SK-N-SH (cell line): ENCODE measurements around the gene MAN2A1. TPM values are rescaled to one million over a fixed set of nuclear protein-coding genes. Genes with fewer than 3 reads are reported as not detected.

Experiments
- CTCF ChIA-PET: fragments of 300-600, 350-600 bp; formaldehyde crosslinking; extraction: SDS; loops from one replicate; lab custom pipeline; 2021; lab: Yijun Ruan, JAX
- POLR2A ChIA-PET: fragments of 350-600 bp; sonication (Branson Sonifier 250); formaldehyde crosslinking; extraction: SDS; loops from one replicate; lab custom pipeline; 2020; ENCODE audit warnings: antibody characterized with exemption, inconsistent platforms; lab: Yijun Ruan, JAX
- DNase-seq: peaks from one replicate; pipeline ENCODE4 v3.0.0; 2012
- H2AFZ ChIP-seq: fragments of 200-600 bp; sonication (generic); 2 replicates; pipeline ENCODE4 v1.8.1; 2016; ENCODE audit warnings: antibody characterized with exemption, mild to moderate bottlenecking, low read depth
- H3F3A ChIP-seq: fragments of 200-600 bp; sonication (generic); replicated peaks from 2 replicates; pipeline ENCODE3; 2016; ENCODE audit warnings: antibody characterized with exemption, mild to moderate bottlenecking; ENCODE audit not compliant: insufficient read depth
- H3K27ac ChIP-seq, 2 experiments: fragments of 200-500 bp in 1 of 2; fragments of 200-600 bp in 1 of 2; sonication (Bioruptor generic) in 1 of 2; sonication (generic), shearing (Covaris generic) in 1 of 2; 2 replicates each; pipeline versions ENCODE4 v1.5.1 to v1.6.1; 2014 to 2016; ENCODE audit warnings: low read depth in 2 of 2, inconsistent platforms in 1 of 2, low read length in 1 of 2, mild to moderate bottlenecking in 1 of 2, mixed read lengths in 1 of 2
- H3K27me3 ChIP-seq: fragments of 200-600 bp; sonication (generic), shearing (Covaris generic); 2 replicates; pipeline ENCODE4 v1.6.1; 2016; ENCODE audit warnings: mixed run types; ENCODE audit not compliant: insufficient read depth
- H3K36me3 ChIP-seq, 2 experiments: fragments of 200-500 bp in 1 of 2; fragments of 200-600 bp in 1 of 2; sonication (Bioruptor generic) in 1 of 2; sonication (generic) in 1 of 2; replicated peaks in 1 of 2; 2 replicates each; pipeline versions ENCODE3 to v1.5.1; 2014 to 2016; ENCODE audit warnings: low read length in 1 of 2, mild to moderate bottlenecking in 1 of 2; ENCODE audit not compliant: insufficient read depth in 2 of 2, control insufficient read depth in 1 of 2
- H3K4me1 ChIP-seq, 2 experiments: fragments of 200-500 bp in 1 of 2; fragments of 200-600 bp in 1 of 2; sonication (Bioruptor generic) in 1 of 2; sonication (generic), shearing (Covaris generic) in 1 of 2; 2 replicates each; pipeline versions ENCODE4 v1.5.1 to v1.6.1; 2014 to 2016; ENCODE audit warnings: low read depth in 1 of 2, low read length in 1 of 2, mixed run types in 1 of 2; ENCODE audit not compliant: insufficient read depth in 2 of 2, control insufficient read depth in 1 of 2
- H3K4me2 ChIP-seq: fragments of 200-600 bp; sonication (generic), shearing (Covaris generic); 2 replicates; pipeline ENCODE4 v1.6.1; 2017; ENCODE audit warnings: mixed run types
- H3K4me3 ChIP-seq, 2 experiments: fragments of 200-500 bp in 1 of 2; fragments of 200-600 bp in 1 of 2; sonication (Bioruptor generic) in 1 of 2; sonication (generic), shearing (Covaris generic) in 1 of 2; 2 replicates each; pipeline versions ENCODE4 v1.5.1 to v1.8.1; 2014 to 2016; ENCODE audit warnings: low read depth in 2 of 2, inconsistent platforms in 1 of 2, low read length in 1 of 2, mild to moderate bottlenecking in 1 of 2, mixed read lengths in 1 of 2, moderate library complexity in 1 of 2
- H3K79me2 ChIP-seq: fragments of 200-600 bp; sonication (generic); 2 replicates; pipeline ENCODE4 v1.8.1; 2017; ENCODE audit warnings: mild to moderate bottlenecking; ENCODE audit not compliant: insufficient read depth
- H3K9ac ChIP-seq: fragments of 200-600 bp; sonication (generic); 2 replicates; pipeline ENCODE4 v1.6.1; 2017; ENCODE audit warnings: mixed run types
- H3K9me2 ChIP-seq: fragments of 200-600 bp; sonication (generic); 2 replicates; pipeline ENCODE4 v1.6.1; 2017; ENCODE audit warnings: mixed run types
- H3K9me3 ChIP-seq: fragments of 200-600 bp; sonication (generic); 2 replicates; pipeline ENCODE4 v1.6.1; 2017; ENCODE audit warnings: mixed run types, mild to moderate bottlenecking, moderate library complexity
- H4K20me1 ChIP-seq: fragments of 200-600 bp; sonication (generic); 2 replicates; pipeline ENCODE4 v1.6.1; 2017; ENCODE audit warnings: mild to moderate bottlenecking, mixed run types; ENCODE audit not compliant: insufficient read depth
- ELF1 ChIP-seq: IDR thresholded peaks from 2 replicates; pipeline ENCODE4 v1.4.0; 2012
- FOXJ3 ChIP-seq: sonication (generic); formaldehyde crosslinking; IDR thresholded peaks from 2 replicates; pipeline ENCODE4 v1.5.1; 2020; ENCODE audit warnings: mild to moderate bottlenecking, missing genetic modification reagents
- GABPA ChIP-seq: IDR thresholded peaks from 2 replicates; pipeline ENCODE4 v1.4.0; 2012; ENCODE audit warnings: low read depth, mild to moderate bottlenecking
- MAX ChIP-seq: IDR thresholded peaks from 2 replicates; pipeline ENCODE4 v1.4.0; 2012; ENCODE audit warnings: low read depth
- RCOR1 ChIP-seq: fragments of 150-350 bp; IDR thresholded peaks from 2 replicates; pipeline ENCODE4 v1.6.1; 2017; ENCODE audit warnings: antibody characterized with exemption, low read length
- RFX5 ChIP-seq: IDR thresholded peaks from 2 replicates; pipeline ENCODE4 v1.6.1; 2012; ENCODE audit warnings: mild to moderate bottlenecking, improper control_type of control experiment, low read length
- SIN3A ChIP-seq: IDR thresholded peaks from 2 replicates; pipeline ENCODE4 v1.6.1; 2012; ENCODE audit warnings: low read depth, mild to moderate bottlenecking, low read length, moderate library complexity, borderline replicate concordance
- SMC3 ChIP-seq: IDR thresholded peaks from 2 replicates; pipeline ENCODE4 v1.6.1; 2012; ENCODE audit warnings: low read depth, low read length, improper control_type of control experiment
- TEAD4 ChIP-seq: IDR thresholded peaks from 2 replicates; pipeline ENCODE4 v1.4.0; 2012; ENCODE audit warnings: mild to moderate bottlenecking, borderline replicate concordance; ENCODE audit not compliant: insufficient read depth
- WGBS: methylation state at CpG from one replicate; pipeline ENCODE4 v1.1.6; 2017; ENCODE audit warnings: low lambda C conversion rate; 5-methylcytosine and 5-hydroxymethylcytosine counted together
- polyA plus RNA-seq, 3 experiments: library from polyadenylated mRNA; depleted of rRNA; stranded (reverse); fragments of >200 nt; gene quantifications; 2 replicates each; pipeline ENCODE4 v1.2.3, GENCODE V29; 2012
- TF ChIP-seq, protein P1 (sequence below): IDR thresholded peaks from 2 replicates; pipeline ENCODE4 v1.4.0; 2012; ENCODE audit warnings: low read depth, borderline replicate concordance
- TF ChIP-seq, protein P2 (sequence below): IDR thresholded peaks from 2 replicates; pipeline ENCODE4 v1.6.1; 2012; ENCODE audit warnings: mild to moderate bottlenecking, low read depth, low read length, moderate library complexity
- TF ChIP-seq, protein P3 (sequence below): fragments of 150-350 bp; IDR thresholded peaks from 2 replicates; pipeline ENCODE4 v1.6.1; 2016; ENCODE audit warnings: mild to moderate bottlenecking, low read depth, low read length

MAN2A1 gene
- polyA plus RNA-seq, 1 of the 3 experiments (the other 2 are of a cell fraction): 19.7 TPM

- POLR2A ChIA-PET: no interaction called here
- TF ChIP-seq, protein P1, sequence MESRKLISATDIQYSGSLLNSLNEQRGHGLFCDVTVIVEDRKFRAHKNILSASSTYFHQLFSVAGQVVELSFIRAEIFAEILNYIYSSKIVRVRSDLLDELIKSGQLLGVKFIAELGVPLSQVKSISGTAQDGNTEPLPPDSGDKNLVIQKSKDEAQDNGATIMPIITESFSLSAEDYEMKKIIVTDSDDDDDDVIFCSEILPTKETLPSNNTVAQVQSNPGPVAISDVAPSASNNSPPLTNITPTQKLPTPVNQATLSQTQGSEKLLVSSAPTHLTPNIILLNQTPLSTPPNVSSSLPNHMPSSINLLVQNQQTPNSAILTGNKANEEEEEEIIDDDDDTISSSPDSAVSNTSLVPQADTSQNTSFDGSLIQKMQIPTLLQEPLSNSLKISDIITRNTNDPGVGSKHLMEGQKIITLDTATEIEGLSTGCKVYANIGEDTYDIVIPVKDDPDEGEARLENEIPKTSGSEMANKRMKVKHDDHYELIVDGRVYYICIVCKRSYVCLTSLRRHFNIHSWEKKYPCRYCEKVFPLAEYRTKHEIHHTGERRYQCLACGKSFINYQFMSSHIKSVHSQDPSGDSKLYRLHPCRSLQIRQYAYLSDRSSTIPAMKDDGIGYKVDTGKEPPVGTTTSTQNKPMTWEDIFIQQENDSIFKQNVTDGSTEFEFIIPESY: no peak
- TF ChIP-seq, protein P2, sequence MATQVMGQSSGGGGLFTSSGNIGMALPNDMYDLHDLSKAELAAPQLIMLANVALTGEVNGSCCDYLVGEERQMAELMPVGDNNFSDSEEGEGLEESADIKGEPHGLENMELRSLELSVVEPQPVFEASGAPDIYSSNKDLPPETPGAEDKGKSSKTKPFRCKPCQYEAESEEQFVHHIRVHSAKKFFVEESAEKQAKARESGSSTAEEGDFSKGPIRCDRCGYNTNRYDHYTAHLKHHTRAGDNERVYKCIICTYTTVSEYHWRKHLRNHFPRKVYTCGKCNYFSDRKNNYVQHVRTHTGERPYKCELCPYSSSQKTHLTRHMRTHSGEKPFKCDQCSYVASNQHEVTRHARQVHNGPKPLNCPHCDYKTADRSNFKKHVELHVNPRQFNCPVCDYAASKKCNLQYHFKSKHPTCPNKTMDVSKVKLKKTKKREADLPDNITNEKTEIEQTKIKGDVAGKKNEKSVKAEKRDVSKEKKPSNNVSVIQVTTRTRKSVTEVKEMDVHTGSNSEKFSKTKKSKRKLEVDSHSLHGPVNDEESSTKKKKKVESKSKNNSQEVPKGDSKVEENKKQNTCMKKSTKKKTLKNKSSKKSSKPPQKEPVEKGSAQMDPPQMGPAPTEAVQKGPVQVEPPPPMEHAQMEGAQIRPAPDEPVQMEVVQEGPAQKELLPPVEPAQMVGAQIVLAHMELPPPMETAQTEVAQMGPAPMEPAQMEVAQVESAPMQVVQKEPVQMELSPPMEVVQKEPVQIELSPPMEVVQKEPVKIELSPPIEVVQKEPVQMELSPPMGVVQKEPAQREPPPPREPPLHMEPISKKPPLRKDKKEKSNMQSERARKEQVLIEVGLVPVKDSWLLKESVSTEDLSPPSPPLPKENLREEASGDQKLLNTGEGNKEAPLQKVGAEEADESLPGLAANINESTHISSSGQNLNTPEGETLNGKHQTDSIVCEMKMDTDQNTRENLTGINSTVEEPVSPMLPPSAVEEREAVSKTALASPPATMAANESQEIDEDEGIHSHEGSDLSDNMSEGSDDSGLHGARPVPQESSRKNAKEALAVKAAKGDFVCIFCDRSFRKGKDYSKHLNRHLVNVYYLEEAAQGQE: no peak
- no peak for TF ChIP-seq RFX5
- no peak for TF ChIP-seq ELF1
- TF ChIP-seq, protein P3, sequence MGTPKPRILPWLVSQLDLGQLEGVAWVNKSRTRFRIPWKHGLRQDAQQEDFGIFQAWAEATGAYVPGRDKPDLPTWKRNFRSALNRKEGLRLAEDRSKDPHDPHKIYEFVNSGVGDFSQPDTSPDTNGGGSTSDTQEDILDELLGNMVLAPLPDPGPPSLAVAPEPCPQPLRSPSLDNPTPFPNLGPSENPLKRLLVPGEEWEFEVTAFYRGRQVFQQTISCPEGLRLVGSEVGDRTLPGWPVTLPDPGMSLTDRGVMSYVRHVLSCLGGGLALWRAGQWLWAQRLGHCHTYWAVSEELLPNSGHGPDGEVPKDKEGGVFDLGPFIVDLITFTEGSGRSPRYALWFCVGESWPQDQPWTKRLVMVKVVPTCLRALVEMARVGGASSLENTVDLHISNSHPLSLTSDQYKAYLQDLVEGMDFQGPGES: no peak
- TF ChIP-seq SMC3: no peak
- no peak for TF ChIP-seq SIN3A
- TF ChIP-seq FOXJ3 (CRISPR knock-in tag): no peak
- TF ChIP-seq RCOR1: no peak
- no peak for TF ChIP-seq TEAD4
- no peak for TF ChIP-seq GABPA
- no peak for TF ChIP-seq MAX
- TF ChIP-seq, all 33 proteins: peak for 0
- Histone ChIP-seq H3K4me2 (no peak overlapping the region), H3K27ac (no peak overlapping the region), H4K20me1 (no peaks in the 10 kb centered on the region), H3K9ac (no peak overlapping the region), H3K4me1 (0 out of 4 replicates have a peak, but pooled peaks cover 0 to 3% of the 10 kb centered on the region in 2 experiments), H3K9me3 (no peaks in the 10 kb centered on the region), H3K79me2 (peaks cover 16% of the 10 kb centered on the region), H3K9me2 (no peaks in the 10 kb centered on the region), H3F3A (no peaks in the 10 kb centered on the region), H3K4me3 (no peak overlapping the region), H3K36me3 (peaks cover 24 to 44% of the 10 kb centered on the region in 2 experiments), H2AFZ (no peak overlapping the region), H3K27me3 (no peaks in the 10 kb centered on the region)
- 97% methylated on average over 6 of the region's 6 CpGs for WGBS
- CTCF ChIA-PET: no interaction called here
- no peak for DNase-seq
These were observed 66.9 kb downstream of the MAN2A1 start for GRCh38 chr5:109756543-109757185.
